NCI-H774 (cell line): ENCODE results near the gene ID2.
A peak's percentile ranks its signal among the peaks of the same experiment; 100 is the strongest.
"Not testable (repeated sequence)": the region's sequence is repeated elsewhere in the genome, so short reads cannot be mapped to it uniquely, and the experiment has no call there.

Source experiments
- DNase-seq: peaks from one replicate; lab custom pipeline; 2025; lab: John Stamatoyannopoulos, UW

Gene ID2

DNA sequence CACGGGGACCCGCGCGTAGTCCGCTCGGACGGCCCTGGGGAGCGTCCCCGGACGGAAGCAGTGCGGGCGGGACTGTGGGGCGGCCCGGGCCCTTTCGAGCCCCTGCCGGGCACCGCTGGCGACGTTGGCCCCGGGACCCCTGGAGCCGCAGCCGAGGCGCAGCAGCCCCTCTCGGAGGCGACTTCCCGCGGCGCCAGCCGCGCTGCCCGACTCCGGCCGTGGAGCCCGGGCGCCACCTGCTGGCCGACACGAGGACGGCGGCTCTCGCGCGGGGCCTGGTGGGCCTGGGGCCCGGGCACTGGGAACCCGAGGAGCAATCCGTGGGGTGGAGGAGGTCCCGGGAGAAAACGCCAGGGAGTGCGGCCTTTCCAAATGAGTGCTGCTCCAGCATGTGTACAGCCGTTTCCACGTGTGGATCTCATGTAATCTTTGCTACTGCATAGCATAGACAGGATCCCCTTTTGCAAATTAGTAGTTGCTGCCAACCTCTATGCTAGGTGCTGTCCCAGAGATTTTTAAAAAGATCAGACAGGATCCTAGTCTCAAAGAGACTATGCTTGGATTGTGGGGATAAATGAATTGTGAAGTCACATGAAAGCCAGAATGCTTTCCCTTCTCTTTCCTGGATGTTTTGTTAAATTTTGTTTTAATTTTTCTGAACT is 4.0 kb downstream of the ID2 start:
- peak; percentile 41 for DNase-seq

DNA sequence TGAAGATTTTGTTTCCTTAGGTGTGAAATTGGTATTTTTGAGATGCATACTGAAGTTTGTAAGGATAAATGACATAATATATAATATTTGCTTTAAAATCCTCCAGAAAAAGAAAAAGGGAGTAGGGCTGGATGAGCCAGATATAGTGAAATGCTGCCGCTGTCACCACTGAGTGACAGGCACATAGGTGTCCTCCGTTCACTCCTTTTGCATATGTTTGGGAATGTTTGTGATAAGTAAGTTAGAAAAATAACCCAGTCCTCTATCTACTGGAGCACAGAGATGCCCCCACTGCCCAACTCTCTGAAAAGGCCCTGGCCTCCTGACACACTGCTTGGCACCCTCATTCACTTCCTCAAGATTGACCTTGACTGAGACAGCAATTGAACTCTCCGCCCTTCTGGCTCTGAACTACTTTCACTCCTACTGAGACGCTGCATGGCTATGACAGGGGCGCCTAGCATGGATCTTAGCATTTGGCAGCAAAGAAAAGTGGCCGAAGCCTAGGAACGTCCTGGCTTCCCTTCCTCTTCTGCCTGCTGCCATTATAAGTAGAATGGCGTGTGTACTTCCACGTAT is 10.1 kb downstream of the ID2 start:
- DNase-seq = no peak

DNA sequence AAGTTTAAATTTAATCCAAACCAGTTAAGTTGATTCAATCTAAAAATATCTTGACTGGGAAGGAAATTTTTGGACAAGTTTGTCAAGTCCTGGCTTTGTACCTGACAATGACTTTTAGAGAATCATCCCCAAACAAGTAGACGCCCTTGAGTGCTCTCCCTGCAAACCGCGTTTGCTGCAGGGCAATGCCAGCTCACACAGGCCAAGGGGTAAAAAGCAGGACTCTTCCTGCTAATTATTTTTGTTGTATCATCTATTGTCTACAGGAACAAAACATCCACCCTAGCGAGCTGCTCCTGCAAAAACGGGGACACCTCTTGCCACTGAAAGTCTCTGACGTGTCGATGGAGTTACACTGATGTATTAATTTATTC is 10.9 kb downstream of the ID2 start:
- DNase-seq = no peak

DNA sequence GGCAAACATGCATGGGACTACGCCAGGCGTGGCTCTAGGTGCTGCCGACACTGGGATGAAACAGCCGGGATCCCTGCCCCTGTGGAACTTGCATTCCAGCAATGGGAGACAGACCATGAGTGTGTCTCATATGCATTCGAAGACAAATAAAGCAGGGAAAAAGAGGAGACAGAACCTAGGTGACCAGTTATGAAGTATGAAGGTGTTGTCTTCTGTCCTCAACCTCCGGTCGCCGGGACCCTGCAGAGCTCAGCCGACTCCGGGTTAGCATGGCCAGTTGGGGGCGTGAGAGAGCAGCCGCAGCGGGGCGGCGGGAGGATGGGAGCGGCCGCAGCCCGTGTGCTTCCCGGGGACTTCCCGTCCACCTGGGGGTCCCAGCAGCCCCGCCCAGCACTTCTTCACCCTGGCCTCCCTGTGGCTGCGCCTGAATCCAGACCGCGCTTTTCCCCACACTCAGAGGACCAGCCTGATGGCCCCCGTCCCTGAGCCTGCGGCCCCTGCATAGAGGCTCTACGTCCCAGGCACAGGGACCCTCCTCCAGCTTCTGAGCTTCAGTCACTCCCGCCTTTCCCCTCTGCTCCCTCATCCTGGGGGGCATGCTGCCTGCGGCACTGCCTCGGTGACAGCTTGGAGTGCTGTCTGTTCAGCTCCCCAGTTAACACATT is 11.4 kb downstream of the ID2 start:
- peak; percentile 37 for DNase-seq

DNA sequence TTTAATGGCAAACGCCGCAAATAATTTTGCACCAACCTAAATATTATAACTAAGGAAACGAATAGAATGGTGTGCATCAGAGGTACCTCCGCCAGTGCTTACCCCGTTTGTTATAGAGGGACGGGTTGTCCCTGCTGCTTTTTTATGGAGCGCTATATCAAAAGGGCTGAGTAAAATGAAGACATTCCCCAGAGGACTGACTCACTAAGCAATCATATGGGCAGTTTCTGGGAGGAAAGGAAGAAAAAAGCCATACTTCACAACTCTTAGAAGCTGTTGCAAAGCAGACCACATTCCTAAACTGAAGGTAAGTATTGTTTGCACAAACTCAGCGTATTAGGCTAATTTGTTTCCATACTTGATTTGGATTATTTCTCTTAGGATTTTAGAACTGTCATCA is 12.9 kb downstream of the ID2 start:
- no peak for DNase-seq

DNA sequence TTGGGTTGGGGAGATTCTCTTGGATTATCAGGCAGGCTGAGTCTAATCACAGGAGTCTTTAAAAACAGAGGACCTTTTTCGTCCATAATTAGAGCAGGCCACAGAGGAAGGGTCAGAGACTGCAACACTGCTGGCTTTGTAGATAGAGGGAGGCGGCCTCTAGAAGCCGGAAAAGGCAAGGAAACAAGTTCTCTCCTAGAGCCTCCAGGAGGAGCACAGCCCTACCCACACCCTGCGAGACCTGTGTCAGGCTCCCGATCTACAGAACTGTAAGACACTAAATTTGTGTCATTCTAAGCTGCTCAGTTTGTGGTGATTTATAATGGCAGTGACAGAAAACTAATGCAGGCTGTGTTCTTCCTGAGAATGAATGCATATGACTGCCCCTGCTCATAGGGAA is 15.3 kb downstream of the ID2 start:
- no peak for DNase-seq

DNA sequence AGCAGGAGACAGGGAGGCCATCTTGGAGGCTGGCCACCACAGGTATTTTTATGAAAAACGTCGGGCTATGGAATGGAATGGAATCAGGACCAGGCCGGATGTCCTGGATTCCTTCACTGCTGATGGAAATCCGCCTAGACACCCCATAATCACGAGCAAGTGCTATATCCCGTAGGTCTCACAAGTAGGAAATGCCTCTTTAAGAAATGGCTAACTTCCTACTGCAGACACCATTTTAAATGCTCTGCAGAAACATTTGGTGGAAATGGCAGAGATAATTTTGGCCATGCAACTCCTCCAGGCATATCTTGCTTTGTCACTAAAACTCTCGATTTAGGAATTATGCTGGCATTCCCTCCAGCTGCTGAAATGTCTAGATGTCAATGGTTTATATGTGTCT is 18.0 kb downstream of the ID2 start:
- no peak for DNase-seq

DNA sequence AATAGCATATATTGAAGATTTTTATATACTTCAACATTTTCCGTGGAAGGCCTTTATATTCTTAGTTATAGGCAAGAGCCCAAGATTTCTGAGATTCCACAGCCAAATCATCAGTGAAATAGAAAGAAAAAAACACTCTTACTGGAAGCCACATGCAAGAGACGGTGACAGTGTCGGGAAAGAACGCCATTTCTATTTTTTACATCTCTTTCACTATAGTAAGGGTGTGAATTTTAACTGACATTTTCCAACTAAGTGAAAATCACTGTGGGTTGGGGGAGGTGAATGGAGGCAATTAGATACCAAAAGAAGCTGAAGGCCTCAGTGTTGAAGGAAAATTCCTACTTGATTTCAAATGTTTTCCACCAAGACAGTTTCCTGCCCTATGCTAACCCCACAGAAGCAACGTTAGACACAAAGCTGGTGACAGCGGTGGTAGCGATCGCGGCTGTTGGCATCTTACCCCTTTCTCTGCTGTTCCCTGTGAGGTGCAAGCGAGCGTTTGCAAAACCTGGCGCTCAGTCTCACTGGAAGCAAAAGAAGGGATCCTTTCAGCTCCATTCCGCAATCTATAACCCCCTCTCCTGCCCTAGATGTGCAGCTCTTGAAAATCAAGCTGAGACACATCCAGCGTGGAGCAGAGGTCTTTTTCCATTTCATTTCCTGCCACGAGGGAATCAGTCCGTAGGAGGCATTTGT is 20.0 kb downstream of the ID2 start:
- DNase-seq = no peak

DNA sequence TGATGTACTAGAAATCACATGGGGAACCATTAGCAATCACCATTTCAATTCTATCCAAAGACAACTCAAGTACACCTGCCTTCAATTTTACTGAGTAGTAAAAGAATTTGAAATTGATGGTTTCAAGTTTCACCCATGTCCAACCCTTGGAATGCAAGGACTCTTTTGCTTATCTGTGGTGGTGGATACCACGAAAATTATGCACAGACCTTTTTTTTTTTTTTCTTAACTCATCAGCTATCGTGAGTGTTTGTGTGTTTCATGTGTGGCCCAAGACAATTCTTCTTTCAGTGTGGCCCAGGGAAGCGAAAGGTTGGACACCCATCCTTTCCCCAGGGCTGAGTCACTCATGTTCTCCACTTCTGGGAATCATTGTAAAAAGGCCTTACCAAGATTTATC is 23.1 kb downstream of the ID2 start:
- no peak for DNase-seq

DNA sequence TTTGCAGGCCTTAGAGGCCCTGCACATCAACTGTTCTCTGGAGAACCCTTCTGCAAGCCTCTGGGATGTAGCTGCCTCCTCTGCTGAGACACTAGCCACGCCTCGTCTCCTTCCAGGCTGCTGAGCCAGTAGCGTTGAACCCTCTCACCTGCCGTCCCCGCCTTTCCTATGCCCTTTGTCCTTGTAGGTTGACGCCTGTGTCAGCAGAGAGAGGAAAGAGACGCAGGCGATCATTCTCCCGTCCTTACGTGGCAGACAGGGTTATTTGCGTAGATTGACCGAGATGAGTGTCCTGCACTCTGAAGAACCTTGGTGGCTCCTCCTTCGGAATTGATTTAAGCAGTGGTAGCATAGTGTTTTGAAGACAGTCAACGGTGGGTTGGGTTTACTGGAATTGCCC is 27.8 kb downstream of the ID2 start:
- no peak for DNase-seq

DNA sequence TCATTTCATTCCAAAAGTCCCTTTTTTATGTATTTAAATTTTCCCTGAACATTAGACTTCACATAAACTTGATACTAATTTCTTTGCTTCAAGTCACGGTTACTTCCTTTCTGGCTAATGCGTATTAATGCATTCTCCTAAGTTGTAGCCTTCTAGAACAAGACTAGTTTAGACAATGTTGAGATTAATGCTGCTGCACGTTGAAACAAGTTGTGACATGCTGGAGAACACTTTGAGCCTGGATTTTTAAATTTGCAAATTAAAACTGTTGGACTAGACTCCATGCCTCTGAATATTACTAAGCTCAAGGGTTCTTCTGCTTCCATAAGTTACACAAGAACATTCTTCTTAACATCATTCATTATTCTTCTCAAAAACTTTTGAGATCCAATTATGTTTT is 29.1 kb downstream of the ID2 start:
- no peak for DNase-seq

DNA sequence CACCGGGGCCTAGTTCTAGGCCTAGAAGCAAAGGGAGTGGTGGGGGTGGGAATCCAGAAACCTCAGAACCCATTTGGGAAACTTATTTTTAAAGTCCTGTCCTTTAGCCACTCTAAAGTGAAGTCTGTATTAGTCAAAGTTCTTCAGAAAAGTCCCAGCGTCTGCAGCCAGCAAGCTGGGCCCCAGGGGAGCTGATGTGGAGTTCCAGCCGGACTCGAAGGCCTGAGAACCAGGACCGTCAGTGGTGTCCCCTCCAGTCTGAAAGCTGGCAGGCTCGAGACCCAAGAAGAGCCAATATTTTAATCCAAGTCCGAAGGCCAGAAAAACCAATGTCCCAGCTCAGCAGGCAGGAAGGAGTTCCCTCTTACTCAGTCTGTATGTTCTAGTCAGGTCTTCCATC is 32.4 kb downstream of the ID2 start:
- no peak for DNase-seq

DNA sequence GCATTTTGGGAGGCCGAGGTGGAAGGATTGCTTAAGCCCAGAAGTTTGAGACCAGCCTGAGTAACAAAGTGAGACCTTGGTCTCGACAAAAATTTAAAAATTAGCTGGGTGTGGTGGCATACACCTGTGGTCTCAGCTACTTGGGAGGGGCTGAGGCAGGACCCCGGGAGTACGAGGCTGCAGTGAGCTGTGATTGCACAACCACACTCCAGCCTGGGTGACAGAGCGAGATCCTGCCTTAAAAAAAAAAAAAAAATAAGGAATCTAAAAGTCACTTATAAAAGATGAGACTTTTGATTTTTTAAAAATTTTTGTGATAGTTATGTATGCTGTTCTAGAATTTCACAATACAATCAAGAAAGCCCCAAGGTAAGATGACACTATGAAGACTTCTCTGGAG is 33.1 kb downstream of the ID2 start:
- DNase-seq = no peak

DNA sequence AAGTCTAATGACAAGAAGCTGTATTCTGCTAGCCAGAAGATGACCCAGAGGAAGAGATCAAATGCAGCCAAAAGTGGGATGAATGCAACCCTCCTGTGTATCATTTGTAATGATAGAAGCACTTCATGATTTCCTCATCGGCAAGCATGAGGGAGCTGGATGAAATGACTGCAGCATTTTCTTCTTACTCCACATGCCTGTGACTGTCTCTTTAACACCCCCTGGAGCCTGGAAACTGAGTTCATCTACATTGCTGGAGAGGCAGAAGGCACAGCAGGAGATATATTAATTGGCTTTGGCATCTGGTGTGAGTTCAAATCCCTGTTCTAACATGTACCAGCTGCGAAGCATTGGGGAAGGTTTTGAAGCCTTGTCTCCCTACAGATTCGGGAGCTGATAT is 37.7 kb downstream of the ID2 start:
- DNase-seq = no peak

DNA sequence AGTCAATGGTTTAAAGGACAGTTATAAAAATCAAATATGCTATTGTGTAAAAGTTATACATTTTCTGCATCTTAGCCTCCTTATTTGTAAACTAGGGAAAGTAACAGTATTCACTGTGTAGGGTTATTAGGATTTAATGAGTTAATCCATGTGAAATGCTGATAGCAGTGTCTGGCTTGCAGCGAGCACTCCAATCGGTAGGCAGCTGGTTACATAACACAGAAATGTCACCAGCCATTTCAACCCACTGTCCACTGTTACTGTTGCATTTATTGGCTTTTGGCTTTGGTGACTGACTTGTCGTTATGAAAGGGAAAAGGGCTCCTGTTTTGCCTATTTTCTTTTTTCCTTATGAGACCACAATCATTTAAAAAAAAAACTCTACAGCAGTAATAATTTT is 38.9 kb downstream of the ID2 start:
- no peak for DNase-seq

DNA sequence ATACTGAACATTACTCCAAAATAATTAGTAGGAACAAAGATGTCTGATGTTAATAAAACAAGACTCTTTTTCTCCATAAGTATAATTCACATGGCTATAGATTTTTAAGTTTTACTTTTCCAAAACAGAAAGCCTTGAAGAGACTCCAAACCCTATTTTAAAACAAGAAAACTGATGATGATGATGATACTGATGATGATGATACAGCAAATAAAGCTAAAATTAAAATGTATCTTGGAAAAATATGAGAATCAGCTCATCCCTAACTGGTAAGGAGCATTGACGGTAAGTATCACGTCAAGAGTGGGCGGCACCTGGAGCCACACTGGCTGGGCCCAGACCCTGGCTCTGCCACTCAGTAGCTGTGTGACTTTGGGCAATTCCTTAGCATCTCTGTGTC is 39.6 kb downstream of the ID2 start:
- DNase-seq = no peak

DNA sequence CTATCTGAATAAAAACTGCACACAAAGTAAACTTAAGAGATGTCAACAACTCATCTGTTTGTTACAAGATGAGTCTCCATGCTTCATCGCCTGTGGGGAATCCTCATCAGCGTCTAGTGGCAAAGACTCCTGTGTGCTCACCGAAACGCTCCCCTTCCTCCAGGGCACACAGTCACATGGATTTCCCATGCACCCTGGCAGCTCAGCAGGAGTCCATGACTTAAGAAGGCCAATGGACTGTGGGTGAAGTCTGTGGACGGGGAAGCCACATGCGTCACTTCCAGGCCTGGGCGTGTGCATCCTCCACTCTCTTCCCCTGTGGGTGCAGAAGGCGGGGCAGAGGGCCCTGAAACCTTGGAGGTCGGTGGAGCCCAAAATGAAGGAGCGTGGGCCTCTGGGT is 41.1 kb downstream of the ID2 start:
- no peak for DNase-seq

DNA sequence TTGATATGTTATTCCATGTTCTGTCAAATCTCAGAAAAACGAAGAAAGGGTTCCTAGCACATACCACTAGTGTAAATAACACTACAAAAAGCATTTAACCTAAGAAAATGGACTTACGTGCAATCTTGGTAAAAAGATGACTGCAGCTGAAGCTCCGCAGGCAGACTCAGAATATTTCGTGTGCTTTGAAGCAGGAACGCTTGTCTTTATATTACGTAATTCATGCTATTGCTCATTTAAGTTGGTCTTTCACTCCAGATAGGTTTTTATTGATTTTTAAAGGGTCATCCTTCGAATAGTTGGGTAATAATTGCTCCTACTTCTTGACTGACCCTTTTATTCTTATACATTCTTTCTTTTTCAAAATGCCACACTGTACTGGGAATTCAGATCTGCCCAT is 44.0 kb downstream of the ID2 start:
- no peak for DNase-seq

DNA sequence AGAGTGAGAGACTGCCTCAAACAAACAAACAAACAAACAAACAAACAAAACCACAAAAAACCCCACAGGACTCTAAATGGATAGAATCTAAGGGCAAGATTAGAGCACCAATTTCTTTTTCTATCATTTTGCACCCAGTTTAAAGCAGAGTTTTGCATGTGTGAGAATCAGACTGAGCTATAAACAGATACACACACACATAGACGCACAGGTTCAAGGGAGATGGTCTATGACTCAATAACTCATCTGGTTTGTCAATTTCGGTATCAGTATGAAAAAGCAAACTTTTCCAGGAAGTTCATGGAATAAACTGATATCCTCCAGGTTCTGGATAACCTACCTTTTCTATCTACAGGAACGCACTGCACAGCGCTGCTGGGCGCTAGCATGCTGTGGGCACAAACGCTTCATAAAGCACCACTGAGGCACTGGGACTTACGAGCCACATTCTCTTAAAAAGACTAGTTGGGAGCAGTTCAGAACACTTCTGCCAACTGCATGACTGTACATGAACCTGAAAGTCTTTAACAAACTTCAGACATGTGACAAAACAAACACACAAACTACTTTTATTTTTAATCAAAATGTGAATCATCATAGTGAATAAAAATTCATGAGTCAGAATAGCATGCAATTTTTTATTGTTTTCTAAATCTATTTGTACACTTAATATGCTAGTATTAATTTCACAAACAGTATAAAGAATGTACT is 46.6 kb downstream of the ID2 start:
- no peak for DNase-seq

DNA sequence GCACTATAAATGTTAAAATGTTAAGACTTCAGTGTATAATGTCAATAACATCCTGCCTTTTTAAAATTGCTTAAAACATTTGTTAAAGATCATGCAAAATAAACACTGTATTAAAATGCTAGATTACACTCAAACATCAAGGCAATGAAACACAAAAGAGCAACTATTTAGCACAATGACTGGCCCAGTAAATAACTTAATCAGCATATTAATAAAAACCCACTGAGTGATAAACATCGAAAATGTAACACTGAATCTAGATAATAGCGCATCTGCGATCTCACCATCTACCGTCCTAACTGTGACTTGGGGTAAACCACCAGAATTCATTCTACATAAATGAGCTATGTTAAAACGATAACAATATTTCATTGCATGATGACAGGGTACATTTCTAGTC is 47.2 kb downstream of the ID2 start:
- not testable (repeated sequence) for DNase-seq

DNA sequence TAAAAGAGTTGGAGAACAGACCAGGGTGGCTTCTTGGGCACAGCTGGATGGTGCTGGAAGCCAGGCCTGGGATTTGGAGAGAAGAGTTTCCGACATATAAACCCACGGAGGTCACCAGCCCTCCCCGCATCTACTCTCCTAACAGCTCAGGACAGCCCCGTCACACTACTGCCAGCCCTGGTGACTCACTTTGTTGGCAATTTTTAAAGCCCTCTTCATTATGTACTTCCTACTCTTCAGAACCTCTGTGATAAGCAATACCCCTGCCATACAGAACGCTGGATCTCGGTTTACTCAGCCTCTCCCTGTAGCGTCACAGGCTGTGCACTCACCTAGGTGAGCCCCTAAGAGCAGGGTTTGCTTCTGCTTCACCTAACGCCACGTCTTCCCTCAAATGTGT is 48.1 kb downstream of the ID2 start:
- DNase-seq = no peak

DNA sequence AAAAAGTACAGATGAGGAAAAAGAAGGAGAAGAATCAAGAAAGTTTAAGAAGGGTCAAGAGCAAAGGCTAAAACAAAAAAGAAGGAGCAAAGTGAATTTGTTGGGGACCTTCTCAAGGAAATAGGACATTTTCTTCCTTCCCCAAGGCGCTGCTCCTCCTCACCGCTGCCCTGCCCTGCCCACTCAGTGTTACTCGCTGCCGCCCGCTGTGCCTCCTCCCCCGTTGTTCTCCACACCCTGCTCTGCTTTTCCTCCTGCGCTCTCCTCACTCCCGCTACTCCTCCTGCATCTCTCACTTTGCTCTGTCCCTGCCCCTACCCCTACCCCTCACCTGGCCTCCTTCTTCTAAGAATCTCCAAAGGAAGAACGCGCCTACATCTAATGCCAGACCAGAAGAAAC is 50.7 kb downstream of the ID2 start:
- DNase-seq = no peak
